ENCODE data around the gene VPS51. TPM values are rescaled to one million over a fixed set of nuclear protein-coding genes. Genes with fewer than 3 reads are reported as not detected.

The VPS51 gene
- total RNA-seq, 1 donor from 2014 or later = 94.3 TPM

GRCh38 chr11:65066315-65066714 is 29.7 kb upstream of the VPS51 start:
- Mint-ChIP-seq H3K36me3 (ENCODE audit: low read depth) (no peaks in the 10 kb centered on the region), H3K27me3 (ENCODE audit: low read depth) (no peaks in the 10 kb centered on the region), H3K27ac (ENCODE audit: unreplicated experiment) (no peak overlapping the region), H3K9me3 (no peaks in the 10 kb centered on the region), H3K4me1 (no peaks in the 10 kb centered on the region), H3K4me3 (no peak overlapping the region)
- no peak for TF ChIP-seq CTCF (conservative IDR thresholded peaks at IDR 0.05)
- no peak for DNase-seq (ENCODE audit: low read depth, low spot score)

- Mint-ChIP-seq H3K9me3 (no peaks in the 10 kb centered on the region), H3K36me3 (ENCODE audit: low read depth) (no peaks in the 10 kb centered on the region), H3K4me1 (no peaks in the 10 kb centered on the region), H3K4me3 (no peak overlapping the region), H3K27me3 (ENCODE audit: low read depth) (no peaks in the 10 kb centered on the region), H3K27ac (ENCODE audit: unreplicated experiment) (no peak overlapping the region)
- no peak for TF ChIP-seq CTCF (conservative IDR thresholded peaks at IDR 0.05)
- no peak for DNase-seq (ENCODE audit: low read depth, low spot score)
Observed at GRCh38 chr11:65066805-65067291, 29.2 kb upstream of the VPS51 start.

- no peaks in the 10 kb centered on the region for H3K36me3 Mint-ChIP-seq (ENCODE audit: low read depth)
- H3K9me3 Mint-ChIP-seq = no peaks in the 10 kb centered on the region
- no peak overlapping the region for H3K27ac Mint-ChIP-seq (ENCODE audit: unreplicated experiment)
- no peak overlapping the region for H3K4me3 Mint-ChIP-seq
- no peaks in the 10 kb centered on the region for H3K4me1 Mint-ChIP-seq
- DNase-seq (ENCODE audit: low read depth, low spot score) = no peak
- no peaks in the 10 kb centered on the region for H3K27me3 Mint-ChIP-seq (ENCODE audit: low read depth)
- TF ChIP-seq CTCF (conservative IDR thresholded peaks at IDR 0.05) = no peak
Observed at GRCh38 chr11:65067446-65067845, 28.6 kb upstream of the VPS51 start.

GRCh38 chr11:65069217-65069616 is 26.8 kb upstream of the VPS51 start:
- H3K4me3 Mint-ChIP-seq = no peak overlapping the region
- TF ChIP-seq CTCF (conservative IDR thresholded peaks at IDR 0.05) = no peak
- no peaks in the 10 kb centered on the region for H3K27me3 Mint-ChIP-seq (ENCODE audit: low read depth)
- no peak for DNase-seq (ENCODE audit: low read depth, low spot score)
- H3K4me1 Mint-ChIP-seq = no peaks in the 10 kb centered on the region
- no peaks in the 10 kb centered on the region for H3K36me3 Mint-ChIP-seq (ENCODE audit: low read depth)
- H3K27ac Mint-ChIP-seq (ENCODE audit: unreplicated experiment) = no peak overlapping the region
- no peaks in the 10 kb centered on the region for H3K9me3 Mint-ChIP-seq

GRCh38 chr11:65071907-65072630 is 23.9 kb upstream of the VPS51 start:
- no peaks in the 10 kb centered on the region for H3K4me1 Mint-ChIP-seq
- DNase-seq (ENCODE audit: low read depth, low spot score) = no peak
- H3K27me3 Mint-ChIP-seq (ENCODE audit: low read depth) = no peaks in the 10 kb centered on the region
- no peaks in the 10 kb centered on the region for H3K9me3 Mint-ChIP-seq
- no peak for TF ChIP-seq CTCF (conservative IDR thresholded peaks at IDR 0.05)
- peaks cover 5% of the 10 kb centered on the region for H3K36me3 Mint-ChIP-seq (ENCODE audit: low read depth)
- no peak overlapping the region for H3K4me3 Mint-ChIP-seq
- peak overlapping the region; percentile 86 for H3K27ac Mint-ChIP-seq (ENCODE audit: unreplicated experiment)

Data from neural crest cell (in vitro differentiated cells).